Testis (tissue), 3 donors: ENCODE measurements around the gene LHFPL3. TPM values are rescaled to one million over a fixed set of nuclear protein-coding genes. Genes with fewer than 3 reads are reported as not detected.

Source experiments
- DNase-seq: peaks from one replicate; pipeline ENCODE4 v3.0.0-alpha.2; 2019
- H3K27ac ChIP-seq, 2 donors: fragments of 200-600 bp; sonication (generic); one replicate each; pipeline ENCODE4 v1.5.1; 2019
- H3K27me3 ChIP-seq: fragments of 200-600 bp; sonication (generic); one replicate; pipeline ENCODE4 v1.5.1; 2019
- H3K36me3 ChIP-seq: fragments of 200-600 bp; sonication (generic); one replicate; pipeline ENCODE4 v1.5.1; 2017; ENCODE audit warnings: low read depth; ENCODE audit errors: missing control alignments
- H3K4me1 ChIP-seq: fragments of 200-600 bp; sonication (generic); one replicate; pipeline ENCODE4 v1.5.1; 2019
- H3K4me3 ChIP-seq, 2 donors: fragments of 200-600 bp; sonication (generic); one replicate each; pipeline ENCODE4 v1.5.1; 2017 to 2019
- H3K9me3 ChIP-seq: fragments of 200-600 bp; sonication (generic); one replicate; pipeline ENCODE4 v1.5.1; 2017
- POLR2A ChIP-seq: fragments of 450-650 bp; IDR thresholded peaks from one replicate; pipeline ENCODE4 v1.6.1; 2017; ENCODE audit warnings: antibody characterized with exemption, mild to moderate bottlenecking, moderate library complexity
- WGBS, 2 donors: methylation state at CpG; one replicate each; pipeline ENCODE4 v1.1.5; 2018; 5-methylcytosine and 5-hydroxymethylcytosine counted together
- intact Hi-C: fragments of 100-400 bp; cut with DNase I; formaldehyde crosslinking; loops from one replicate; pipeline ENCODE4 v1.15.1; 2023; ENCODE audit warnings: low total_unique reads
- polyA plus RNA-seq: library from polyadenylated mRNA; stranded (reverse); fragments of 350-450 nt; fragmentation: Illumina TruSeq; extraction: RNeasy Lipid Tissue Mini Kit (QIAGEN cat#74804); gene quantifications from one replicate; pipeline ENCODE4 v1.2.3, GENCODE V29; 2014; ENCODE audit warnings: low read depth, low replicate concordance; ENCODE audit not compliant: insufficient read depth
- total RNA-seq, 2 donors: library from RNA; depleted of rRNA; stranded (reverse); fragments of >200 nt; gene quantifications; one replicate each; pipeline ENCODE4 v1.2.3, GENCODE V29; 2016
- TF ChIP-seq, protein P1 (sequence below), 3 experiments: fragments of 450-650 bp in 2 of 3; fragments of 200-600 bp in 1 of 3; sonication (generic) in 1 of 3; IDR thresholded peaks; one replicate each; pipeline ENCODE4 v1.5.1; 2016 to 2019; ENCODE audit warnings: antibody characterized with exemption in 3 of 3, mild to moderate bottlenecking in 2 of 3, moderate library complexity in 1 of 3

The LHFPL3 gene
- total and polyA plus RNA-seq, 3 donors from 2014 or later, result 0.17 to 0.47 (median 0.19) TPM

DNA sequence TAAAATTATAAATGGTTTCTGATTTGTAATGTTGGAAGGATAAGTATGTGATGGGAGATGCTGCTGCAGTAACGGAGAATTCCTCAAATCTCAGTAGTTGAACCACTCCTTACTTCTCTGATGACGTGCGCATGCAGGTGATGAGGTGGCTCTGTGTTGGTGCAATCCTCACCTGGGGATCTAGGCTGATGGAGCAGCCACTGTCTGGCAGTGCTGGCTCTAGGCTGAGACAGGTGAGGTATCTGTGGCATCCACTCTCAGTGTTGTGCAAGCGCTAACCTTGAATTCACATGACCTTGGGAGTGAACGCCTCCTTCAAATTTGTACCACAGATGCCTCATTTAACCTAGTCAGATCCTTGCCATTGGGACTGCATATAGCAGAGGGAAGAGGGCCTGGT lies 35.0 kb downstream of the LHFPL3 start:
- H3K4me3 ChIP-seq, result no peak overlapping the region
- no peak overlapping the region for H3K27ac ChIP-seq
- no peaks in the 10 kb centered on the region for H3K27me3 ChIP-seq
- DNase-seq, result no peak
- 70 to 76% methylated on average over 5 of the region's 5 CpGs for WGBS, 2 donors
- intact Hi-C loops, result no loop called here
- H3K4me1 ChIP-seq, result no peaks in the 10 kb centered on the region
- H3K36me3 ChIP-seq, result no peaks in the 10 kb centered on the region
- no peaks in the 10 kb centered on the region for H3K9me3 ChIP-seq
- TF ChIP-seq POLR2A, result no peak
- TF ChIP-seq, protein P1, sequence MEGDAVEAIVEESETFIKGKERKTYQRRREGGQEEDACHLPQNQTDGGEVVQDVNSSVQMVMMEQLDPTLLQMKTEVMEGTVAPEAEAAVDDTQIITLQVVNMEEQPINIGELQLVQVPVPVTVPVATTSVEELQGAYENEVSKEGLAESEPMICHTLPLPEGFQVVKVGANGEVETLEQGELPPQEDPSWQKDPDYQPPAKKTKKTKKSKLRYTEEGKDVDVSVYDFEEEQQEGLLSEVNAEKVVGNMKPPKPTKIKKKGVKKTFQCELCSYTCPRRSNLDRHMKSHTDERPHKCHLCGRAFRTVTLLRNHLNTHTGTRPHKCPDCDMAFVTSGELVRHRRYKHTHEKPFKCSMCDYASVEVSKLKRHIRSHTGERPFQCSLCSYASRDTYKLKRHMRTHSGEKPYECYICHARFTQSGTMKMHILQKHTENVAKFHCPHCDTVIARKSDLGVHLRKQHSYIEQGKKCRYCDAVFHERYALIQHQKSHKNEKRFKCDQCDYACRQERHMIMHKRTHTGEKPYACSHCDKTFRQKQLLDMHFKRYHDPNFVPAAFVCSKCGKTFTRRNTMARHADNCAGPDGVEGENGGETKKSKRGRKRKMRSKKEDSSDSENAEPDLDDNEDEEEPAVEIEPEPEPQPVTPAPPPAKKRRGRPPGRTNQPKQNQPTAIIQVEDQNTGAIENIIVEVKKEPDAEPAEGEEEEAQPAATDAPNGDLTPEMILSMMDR (IDR thresholded peaks at IDR 0.05), result no peak

DNA sequence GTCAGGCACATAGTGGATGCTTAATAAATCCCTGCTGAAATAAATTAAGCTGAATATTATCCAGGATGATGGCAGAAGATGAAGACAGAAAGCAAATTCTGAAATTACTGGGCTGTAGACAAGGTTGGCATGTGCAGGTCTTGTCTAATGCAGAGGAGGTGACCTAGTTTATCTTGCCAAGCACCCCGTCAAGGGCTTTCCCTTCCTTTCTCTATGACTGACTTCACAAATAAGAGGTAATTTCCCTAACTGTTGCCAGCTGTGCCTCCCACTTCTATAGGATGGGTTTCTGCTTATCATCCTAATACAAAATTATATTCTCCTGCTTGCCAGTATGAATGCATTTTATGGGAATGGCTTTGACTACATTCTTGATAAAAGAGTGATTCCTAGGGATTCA lies 38.0 kb downstream of the LHFPL3 start:
- DNase-seq, result no peak
- H3K27ac ChIP-seq, result no peak overlapping the region

DNA sequence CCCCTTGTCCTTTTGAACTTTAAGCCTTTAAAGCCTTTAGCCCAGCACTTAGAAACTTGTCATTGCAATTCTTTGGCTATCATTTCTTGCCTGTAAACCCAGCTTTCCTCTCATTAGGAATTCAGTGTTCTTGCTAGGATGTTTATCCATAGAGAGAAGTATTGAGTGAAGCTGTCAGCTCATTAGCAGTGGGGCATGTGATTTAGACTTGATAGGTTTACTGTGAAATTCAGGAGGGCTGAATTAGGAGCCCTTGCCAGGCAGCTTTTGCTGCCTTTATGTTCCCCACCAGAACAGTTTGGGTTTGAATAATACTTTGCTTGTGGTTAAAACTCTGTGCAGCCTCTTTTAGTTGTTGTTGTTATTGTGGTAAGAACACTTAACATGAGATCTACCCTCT lies 39.5 kb downstream of the LHFPL3 start:
- no peaks in the 10 kb centered on the region for H3K36me3 ChIP-seq
- DNase-seq, result no peak
- H3K27ac ChIP-seq, result no peak overlapping the region
- H3K4me3 ChIP-seq, result no peak overlapping the region
- TF ChIP-seq, protein P1 (IDR thresholded peaks at IDR 0.05), result no peak
- TF ChIP-seq POLR2A, result no peak
- H3K27me3 ChIP-seq, result no peaks in the 10 kb centered on the region
- no peaks in the 10 kb centered on the region for H3K4me1 ChIP-seq
- no peaks in the 10 kb centered on the region for H3K9me3 ChIP-seq
- intact Hi-C loops, result no loop called here

More for the DNA sequence above, 38.0 kb downstream of the LHFPL3 start:
- TF ChIP-seq POLR2A, result no peak
- TF ChIP-seq, protein P1 (IDR thresholded peaks at IDR 0.05), result no peak
- no peaks in the 10 kb centered on the region for H3K36me3 ChIP-seq
- intact Hi-C loops, result no loop called here
- no peaks in the 10 kb centered on the region for H3K4me1 ChIP-seq
- WGBS, 2 donors, result 14 to 44% methylated on average over 1 of the region's 1 CpG
- H3K9me3 ChIP-seq, result no peaks in the 10 kb centered on the region
- no peak overlapping the region for H3K4me3 ChIP-seq
- no peaks in the 10 kb centered on the region for H3K27me3 ChIP-seq

DNA sequence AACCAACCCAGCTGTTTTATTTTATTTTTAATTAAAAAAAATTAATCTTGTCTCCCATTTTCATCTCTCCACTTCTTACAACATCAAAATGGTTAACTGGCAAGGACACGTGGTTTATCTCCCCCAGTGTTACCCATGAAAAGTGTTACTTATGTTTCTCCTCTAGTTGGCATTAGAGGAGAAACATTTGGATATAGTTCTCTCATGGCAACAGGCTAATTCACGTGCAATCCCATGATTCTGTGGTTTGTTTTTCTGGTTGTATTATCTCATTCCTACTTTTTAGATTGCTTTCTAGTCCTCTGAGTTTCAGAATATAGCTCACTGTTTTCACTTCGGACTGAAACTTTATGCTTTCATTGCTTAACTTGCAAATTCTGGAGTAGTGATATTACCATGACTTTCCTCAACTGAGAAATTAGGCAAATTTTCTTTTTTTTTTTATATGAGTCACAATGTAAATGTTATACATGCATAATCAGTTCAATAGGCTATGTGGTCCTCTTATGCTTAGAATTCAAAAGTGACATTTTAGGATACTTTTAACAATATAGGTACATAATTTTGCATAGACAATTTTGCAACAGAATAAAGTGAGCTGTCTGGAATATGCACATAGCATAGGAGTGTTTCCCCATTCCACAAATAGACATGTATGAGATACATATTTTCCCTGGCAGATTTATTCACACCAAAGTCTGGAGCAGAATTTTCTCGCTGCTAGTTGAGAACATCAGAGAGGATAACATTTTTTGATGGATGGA lies 43.0 kb downstream of the LHFPL3 start:
- Histone ChIP-seq H3K4me1 (no peaks in the 10 kb centered on the region), H3K4me3 (no peak overlapping the region), H3K9me3 (no peaks in the 10 kb centered on the region), H3K36me3 (no peaks in the 10 kb centered on the region), H3K27me3 (no peaks in the 10 kb centered on the region), H3K27ac (no peak overlapping the region)
- 54 to 62% methylated on average over 4 of the region's 4 CpGs for WGBS, 2 donors
- TF ChIP-seq POLR2A, result no peak
- DNase-seq, result no peak
- intact Hi-C loops, result no loop called here

DNA sequence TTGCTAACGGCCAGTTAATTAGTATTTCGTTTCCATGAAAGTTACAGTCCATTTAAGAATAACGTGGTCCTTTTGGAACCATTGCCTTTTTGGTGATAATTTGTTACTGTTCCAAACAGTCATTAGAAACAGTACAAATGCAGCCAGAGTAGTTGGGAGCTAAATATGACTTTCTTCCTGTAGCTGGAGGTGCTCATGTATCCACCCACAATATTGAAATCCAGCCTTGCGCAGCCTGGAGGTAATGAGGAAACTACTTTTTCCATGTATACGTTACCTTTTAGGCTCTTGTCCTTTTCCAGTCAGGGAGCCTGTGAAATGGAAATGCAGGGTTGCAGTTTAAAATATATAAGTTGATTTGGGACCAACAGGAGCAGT lies 43.6 kb downstream of the LHFPL3 start:
- WGBS, 2 donors, result 64 to 81% methylated on average over 5 of the region's 5 CpGs
- H3K36me3 ChIP-seq, result no peaks in the 10 kb centered on the region
- no peak overlapping the region for H3K27ac ChIP-seq
- no peaks in the 10 kb centered on the region for H3K27me3 ChIP-seq
- no peak overlapping the region for H3K4me3 ChIP-seq
- TF ChIP-seq, protein P1 (IDR thresholded peaks at IDR 0.05), result no peak
- no peak for TF ChIP-seq POLR2A
- intact Hi-C loops, result no loop called here
- DNase-seq, result no peak
- no peaks in the 10 kb centered on the region for H3K4me1 ChIP-seq
- H3K9me3 ChIP-seq, result no peaks in the 10 kb centered on the region
